Astrocyte of the cerebellum (primary cell): ENCODE measurements around the gene WWC2.

Experiments used
- DNase-seq: peaks from one replicate; pipeline ENCODE4 v3.0.0-alpha.2; 2011; ENCODE audit warnings: low read depth
- H3K4me3 ChIP-seq: 2 replicates; pipeline ENCODE4 v1.5.1; 2011; ENCODE audit warnings: mild to moderate bottlenecking, low read depth, low read length, moderate library complexity
- in situ Hi-C: cut with HindIII; loops from 2 replicates; pipeline ENCODE4 v1.10.0; 2017; ENCODE audit warnings: low sequenced_read_pairs
- TF ChIP-seq, protein P1 (sequence below): IDR thresholded peaks from 2 replicates; pipeline ENCODE4 v1.5.1; 2012; ENCODE audit warnings: low read length, low read depth, moderate library complexity, mild to moderate bottlenecking; ENCODE audit errors: missing control alignments

Gene WWC2

DNA sequence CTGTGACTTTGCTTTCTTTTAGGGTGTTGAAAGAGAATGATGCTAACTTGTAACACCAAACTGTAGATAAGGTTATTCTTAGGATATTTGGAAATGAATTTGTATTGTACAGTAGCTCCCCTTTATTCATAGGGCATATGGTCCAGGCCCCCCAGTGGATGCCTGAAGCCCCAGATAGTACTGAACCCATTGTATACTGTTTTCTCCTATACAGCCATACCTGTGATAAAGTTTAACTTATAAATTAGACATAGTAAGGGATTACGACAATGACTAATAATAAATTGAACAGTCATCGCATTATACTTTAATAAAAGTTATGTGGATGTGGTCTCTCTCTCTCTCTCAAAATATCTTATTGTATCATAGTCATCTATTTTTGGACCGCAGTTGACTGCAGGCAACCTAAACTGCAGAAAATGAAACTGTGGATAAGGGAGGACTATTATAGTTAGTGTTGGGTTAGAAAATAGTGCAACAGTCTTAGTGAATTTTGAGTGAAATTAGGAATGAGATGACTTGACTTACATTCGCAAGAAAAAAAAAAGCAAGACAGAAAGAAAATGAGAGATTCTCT lies 115.9 kb downstream of the WWC2 start:
- H3K4me3 ChIP-seq = no peak overlapping the region
- TF ChIP-seq, protein P1, sequence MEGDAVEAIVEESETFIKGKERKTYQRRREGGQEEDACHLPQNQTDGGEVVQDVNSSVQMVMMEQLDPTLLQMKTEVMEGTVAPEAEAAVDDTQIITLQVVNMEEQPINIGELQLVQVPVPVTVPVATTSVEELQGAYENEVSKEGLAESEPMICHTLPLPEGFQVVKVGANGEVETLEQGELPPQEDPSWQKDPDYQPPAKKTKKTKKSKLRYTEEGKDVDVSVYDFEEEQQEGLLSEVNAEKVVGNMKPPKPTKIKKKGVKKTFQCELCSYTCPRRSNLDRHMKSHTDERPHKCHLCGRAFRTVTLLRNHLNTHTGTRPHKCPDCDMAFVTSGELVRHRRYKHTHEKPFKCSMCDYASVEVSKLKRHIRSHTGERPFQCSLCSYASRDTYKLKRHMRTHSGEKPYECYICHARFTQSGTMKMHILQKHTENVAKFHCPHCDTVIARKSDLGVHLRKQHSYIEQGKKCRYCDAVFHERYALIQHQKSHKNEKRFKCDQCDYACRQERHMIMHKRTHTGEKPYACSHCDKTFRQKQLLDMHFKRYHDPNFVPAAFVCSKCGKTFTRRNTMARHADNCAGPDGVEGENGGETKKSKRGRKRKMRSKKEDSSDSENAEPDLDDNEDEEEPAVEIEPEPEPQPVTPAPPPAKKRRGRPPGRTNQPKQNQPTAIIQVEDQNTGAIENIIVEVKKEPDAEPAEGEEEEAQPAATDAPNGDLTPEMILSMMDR = no peak
- DNase-seq = no peak
- in situ Hi-C loops = no loop called here

DNA sequence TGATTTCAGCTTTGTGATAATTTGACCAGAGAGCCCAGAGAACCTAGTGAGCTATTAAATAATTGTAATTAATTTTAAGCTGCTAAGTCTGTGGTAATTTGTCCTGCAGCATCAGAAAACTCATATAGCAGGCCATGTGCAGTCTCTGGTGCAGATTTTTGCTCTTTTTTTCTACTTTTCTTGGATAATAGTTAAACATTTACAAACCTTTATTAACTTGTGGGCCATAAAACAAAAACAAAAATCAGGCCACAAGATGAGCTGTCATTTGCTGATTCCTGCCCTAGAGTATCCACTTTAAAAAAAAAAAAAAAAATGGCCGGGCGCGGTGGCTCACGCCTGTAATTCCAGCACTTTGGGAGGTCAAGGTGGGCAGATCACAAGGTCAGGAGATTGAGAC lies 121.2 kb downstream of the WWC2 start:
- in situ Hi-C loops = no loop called here
- DNase-seq = no peak

DNA sequence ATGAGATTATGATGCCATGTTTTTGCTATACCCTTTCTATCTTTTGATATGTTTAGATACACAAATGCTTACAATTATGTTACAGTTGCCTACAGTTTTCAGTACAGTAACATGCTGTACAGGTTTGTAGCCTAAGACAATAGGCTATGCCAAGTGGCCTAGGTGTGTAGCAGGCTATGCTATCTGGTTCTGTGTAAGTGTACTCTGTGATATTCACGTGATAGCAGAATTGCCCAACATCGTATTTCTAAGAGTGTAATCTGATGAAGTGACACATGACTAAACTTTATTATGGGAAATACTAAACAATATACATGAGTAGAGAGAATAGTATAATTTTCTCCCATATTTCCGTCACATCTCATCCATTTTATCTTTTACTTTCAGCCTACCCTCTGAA lies 124.0 kb downstream of the WWC2 start:
- in situ Hi-C loops = no loop called here
- TF ChIP-seq, protein P1 = no peak
- no peak for DNase-seq
- H3K4me3 ChIP-seq = no peak overlapping the region

More for the DNA sequence above, 121.2 kb downstream of the WWC2 start:
- TF ChIP-seq, protein P1 = no peak
- no peak overlapping the region for H3K4me3 ChIP-seq

DNA sequence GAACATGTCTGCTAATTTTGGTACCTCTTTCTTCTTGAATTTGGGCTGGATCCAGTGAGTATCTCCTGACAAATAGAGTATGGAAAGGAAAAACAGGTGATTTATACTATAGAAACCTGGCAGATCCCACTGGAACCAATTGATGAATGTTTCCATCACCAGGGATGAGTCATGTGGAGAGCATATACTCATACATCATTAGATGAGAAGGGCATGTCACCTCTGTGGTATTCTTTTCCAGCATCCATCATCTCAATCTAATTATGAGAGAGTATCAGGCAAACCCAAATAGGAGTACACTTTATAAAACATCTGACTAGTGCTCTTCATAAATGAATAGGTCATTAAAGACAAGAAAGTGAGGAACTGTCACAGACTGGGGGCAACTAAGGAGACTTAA lies 130.3 kb downstream of the WWC2 start:
- H3K4me3 ChIP-seq = no peak overlapping the region
- TF ChIP-seq, protein P1 = no peak
- in situ Hi-C loops = loop anchor here (5.0 kb wide), 1 partner anchor 52 kb away; no protein-coding TSS in a partner anchor
- no peak for DNase-seq

DNA sequence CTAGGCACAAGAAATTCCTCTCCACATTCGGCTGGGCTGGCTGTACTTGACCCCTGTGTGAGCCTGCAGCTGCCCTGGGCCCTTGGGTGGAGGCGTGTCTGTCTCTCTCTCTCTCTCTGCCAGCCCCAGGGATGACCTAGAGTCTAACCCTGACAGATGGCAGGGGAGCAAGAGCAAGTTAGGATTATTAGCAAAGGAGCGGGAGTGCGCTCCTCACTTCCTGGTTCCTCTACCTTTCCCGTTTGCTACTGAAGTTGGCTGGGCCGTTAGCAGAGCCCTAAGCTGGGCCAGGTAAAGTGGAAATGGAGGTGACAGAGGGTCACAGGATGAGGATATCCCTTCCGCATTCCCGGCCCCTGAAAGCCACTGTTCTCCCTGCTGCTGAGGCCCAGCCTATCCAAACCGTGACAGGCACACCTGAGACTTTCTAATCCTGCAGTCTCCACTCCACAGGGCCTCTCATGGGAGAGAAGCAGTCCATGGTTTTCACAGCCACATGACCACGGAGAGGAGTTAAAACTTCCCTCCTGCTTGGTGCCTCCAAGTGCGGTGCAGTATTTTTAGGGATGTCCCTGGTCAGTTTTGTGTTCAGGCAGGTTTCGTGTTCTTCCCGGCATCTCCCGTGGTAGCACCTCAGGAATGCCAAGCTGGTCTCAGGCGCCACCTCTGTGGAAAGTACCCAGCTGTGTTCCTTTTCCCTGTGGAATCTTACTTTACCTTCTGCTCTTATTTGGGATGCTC lies 141.7 kb downstream of the WWC2 start:
- TF ChIP-seq, protein P1 = no peak
- in situ Hi-C loops = no loop called here
- no peak for DNase-seq
- H3K4me3 ChIP-seq = no peak overlapping the region

DNA sequence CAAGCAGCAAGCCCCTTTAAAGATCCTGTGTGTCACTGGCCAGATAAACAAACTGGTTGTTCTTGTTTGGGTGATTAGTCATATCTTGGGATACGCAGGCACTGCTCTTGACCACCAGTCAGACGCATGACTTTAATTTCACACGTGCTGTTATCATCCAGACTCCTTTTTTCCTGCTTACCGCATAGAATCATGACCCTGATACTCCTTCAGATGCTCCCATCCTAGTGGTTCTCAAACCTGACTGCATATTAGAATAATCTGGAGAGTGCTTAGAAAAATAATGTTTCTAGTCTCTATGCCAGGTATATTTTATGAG lies 142.2 kb downstream of the WWC2 start:
- H3K4me3 ChIP-seq = no peak overlapping the region
- in situ Hi-C loops = no loop called here
- TF ChIP-seq, protein P1 = no peak
- DNase-seq = peak; percentile 41
